Astrocyte (in vitro differentiated cells and primary cell): ENCODE measurements around the gene PRRC2B.

Source experiments
- EZH2 ChIP-seq: IDR thresholded peaks from 2 replicates; pipeline ENCODE4 v1.6.1; 2012; ENCODE audit warnings: mild to moderate bottlenecking, low read length, inconsistent platforms; ENCODE audit not compliant: insufficient read depth
- TF ChIP-seq, protein P1 (sequence below): IDR thresholded peaks from 2 replicates; pipeline ENCODE4 v1.5.1; 2011; ENCODE audit warnings: low read depth, mild to moderate bottlenecking, inconsistent platforms, low read length, moderate library complexity; ENCODE audit not compliant: insufficient read depth

DNA sequence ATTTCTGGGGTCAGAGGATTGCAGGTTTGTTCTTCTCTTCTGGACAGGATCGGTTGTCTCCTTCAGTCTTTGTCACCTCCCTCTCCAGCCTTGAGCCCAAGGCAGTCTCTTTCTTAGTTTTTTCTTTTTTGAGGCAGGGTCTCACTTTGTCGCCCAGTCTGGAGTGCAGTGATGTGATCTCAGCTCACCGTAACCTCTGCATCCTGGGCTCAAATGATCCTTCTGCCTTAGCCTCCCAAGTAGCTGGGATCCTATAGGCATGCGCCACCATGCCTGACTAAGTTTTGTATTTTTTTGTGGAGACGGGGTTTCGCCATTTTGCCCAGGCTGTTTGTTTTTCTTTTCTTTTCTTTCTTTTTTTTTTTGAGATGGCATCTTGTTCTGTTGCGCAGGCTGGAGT lies 6.1 kb downstream of the PRRC2B start:
- TF ChIP-seq, protein P1, sequence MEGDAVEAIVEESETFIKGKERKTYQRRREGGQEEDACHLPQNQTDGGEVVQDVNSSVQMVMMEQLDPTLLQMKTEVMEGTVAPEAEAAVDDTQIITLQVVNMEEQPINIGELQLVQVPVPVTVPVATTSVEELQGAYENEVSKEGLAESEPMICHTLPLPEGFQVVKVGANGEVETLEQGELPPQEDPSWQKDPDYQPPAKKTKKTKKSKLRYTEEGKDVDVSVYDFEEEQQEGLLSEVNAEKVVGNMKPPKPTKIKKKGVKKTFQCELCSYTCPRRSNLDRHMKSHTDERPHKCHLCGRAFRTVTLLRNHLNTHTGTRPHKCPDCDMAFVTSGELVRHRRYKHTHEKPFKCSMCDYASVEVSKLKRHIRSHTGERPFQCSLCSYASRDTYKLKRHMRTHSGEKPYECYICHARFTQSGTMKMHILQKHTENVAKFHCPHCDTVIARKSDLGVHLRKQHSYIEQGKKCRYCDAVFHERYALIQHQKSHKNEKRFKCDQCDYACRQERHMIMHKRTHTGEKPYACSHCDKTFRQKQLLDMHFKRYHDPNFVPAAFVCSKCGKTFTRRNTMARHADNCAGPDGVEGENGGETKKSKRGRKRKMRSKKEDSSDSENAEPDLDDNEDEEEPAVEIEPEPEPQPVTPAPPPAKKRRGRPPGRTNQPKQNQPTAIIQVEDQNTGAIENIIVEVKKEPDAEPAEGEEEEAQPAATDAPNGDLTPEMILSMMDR, result no peak
- TF ChIP-seq EZH2, result no peak
